UCSD-AML1 (cell line): ENCODE results near the gene MRPL45.

Experiments
- DNase-seq: peaks from one replicate; lab custom pipeline; 2025; ENCODE audit not compliant: unreplicated experiment; lab: John Stamatoyannopoulos, UW

Gene MRPL45

DNA sequence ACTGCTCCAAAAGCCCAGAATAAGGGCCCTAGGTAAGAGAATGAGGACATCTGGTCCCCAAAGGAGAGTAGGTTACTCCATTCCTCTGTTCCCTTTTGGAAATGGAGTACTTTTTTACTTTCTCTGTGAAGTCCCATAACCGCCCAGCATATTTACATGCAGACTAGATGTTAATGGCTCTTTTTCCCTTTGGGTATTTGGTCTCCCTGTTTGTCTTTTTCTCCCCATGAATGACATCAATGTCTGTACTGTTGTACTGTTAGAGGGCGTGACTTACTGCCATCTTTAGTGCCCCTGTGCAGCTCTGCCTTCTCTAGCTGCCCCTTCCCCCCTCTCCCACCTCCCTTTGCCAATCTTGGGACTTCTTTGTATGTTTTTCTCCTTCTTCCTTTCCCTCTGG lies 27.8 kb downstream of the MRPL45 start:
- DNase-seq, result no peak

GRCh38 chr17:38325221-38325851 lies 28.4 kb downstream of the MRPL45 start:
- DNase-seq, result peak; percentile 32

- peak; percentile 78 for DNase-seq
Measured at GRCh38 chr17:38326996-38327792, 30.2 kb downstream of the MRPL45 start.

- no peak for DNase-seq
Measured at GRCh38 chr17:38327936-38328335, 31.0 kb downstream of the MRPL45 start.

- DNase-seq, result no peak
Measured at GRCh38 chr17:38328620-38329019, 31.7 kb downstream of the MRPL45 start.

GRCh38 chr17:38329284-38329683 lies 32.3 kb downstream of the MRPL45 start:
- DNase-seq, result no peak

- no peak for DNase-seq
Measured at GRCh38 chr17:38329808-38330730, 33.1 kb downstream of the MRPL45 start.

GRCh38 chr17:38330941-38331411 lies 34.0 kb downstream of the MRPL45 start:
- DNase-seq, result no peak

GRCh38 chr17:38332735-38333134 lies 35.8 kb downstream of the MRPL45 start:
- DNase-seq, result no peak

DNA sequence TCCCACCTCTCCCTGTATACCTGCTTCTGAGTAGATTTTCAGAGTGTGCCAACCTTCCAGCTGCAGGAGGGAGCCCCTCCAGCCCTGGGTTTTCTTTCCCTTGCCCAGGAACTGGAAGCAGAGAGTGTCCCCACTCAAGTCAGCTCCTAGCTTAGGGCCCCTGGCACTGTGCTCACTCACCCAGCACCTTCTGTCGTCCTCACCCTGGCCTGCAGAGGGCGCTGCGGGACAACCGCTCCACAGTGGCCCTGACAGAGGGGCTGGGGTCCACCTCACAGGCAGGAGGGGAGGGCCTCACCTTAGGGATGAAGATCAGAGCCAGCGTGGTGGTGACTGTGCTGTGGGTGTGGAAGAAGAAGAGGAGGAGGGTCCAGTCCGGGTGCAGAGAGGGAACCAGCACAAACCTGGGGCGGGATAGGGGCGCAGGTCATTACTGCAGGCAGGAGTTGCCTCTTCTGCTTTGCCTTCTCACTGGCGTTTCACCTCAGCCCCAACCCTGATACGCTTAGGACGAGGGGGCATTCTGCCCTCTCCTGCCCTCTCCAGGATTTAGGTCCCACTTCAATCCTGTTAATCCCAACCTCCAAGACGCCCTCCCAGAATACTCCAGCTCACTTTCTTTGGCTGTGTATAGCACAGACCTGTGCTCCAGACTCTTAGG lies 36.8 kb downstream of the MRPL45 start:
- peak; percentile 72 for DNase-seq

DNA sequence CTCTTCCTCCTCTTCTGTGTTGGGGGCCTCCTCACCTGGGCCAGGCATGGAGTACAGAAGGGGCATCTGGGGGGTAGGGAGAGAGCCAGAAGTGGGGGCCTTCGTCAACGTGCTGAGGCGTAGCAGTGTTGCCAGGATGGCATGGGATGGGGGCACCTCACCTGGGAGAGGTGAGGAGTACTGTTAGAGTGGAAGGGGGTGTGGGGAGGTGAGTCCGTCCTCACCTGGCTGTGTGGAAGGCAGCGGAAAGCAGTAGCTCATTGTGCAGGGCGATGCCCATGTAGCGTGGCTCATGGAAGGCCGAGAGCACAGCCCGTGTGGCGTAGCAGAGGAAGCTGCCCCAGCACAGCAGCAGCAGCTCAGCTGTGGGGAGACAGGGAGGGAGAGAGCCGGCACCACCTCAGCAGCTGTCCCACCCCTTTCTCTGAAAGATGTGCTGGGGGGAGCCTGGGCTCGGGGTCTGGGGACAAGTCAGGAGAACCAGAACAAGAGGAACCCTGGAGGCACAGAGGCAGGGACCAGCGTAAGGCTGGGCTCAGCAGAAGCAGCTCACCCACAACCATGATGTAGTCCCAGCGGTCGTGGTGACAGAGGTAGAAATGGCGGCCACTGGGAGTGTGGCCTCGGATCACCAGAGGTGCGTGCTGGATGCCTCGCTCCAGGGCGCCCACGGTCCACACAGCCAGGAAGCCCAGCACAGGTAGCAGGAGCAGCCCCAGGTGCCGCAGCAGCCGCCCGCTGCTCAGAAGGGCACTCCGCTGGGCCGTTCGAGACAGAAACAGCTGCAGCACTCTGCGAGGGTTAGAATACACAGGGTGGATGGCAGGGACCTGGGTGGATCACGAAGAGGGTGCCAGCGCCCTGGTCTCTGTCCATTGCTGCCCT lies 37.8 kb downstream of the MRPL45 start:
- DNase-seq, result no peak

DNA sequence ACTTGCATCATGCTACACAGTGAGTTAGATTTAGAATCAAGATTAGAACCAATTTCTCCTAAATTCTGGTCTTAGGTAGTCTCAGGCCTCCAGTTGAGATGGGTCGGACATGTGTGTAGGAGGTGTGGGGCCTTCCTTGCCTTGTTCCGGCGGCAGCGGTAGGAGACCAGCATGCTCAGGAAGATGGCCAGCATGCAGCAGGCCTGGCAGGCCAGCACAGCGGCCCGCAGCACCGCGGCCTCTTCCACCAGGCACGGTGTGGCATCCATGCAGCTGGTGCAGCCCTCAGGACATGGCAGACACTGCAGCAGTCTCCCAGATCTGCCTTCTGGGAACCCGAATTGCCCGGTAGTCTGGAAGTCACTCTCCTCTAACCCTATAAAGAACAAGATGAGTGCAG lies 39.9 kb downstream of the MRPL45 start:
- DNase-seq, result no peak

DNA sequence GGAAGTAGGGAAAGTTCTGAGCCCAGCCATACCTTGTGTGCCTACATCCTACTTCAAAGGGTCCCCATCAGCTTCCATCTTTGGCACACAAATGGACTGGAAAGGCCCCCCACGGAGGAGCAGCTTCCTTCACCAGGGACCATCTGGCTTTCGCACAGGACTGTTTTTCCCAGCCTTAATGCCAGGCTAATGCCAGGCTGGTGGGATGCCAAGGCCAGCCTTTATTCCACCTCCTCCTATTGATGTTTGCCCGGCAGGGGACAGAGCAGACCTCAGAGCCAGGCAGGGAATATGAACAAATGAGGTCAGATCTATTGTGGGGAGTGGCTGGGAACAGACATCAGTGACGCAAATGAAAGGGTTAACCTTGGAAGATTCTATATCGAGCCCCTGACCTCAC lies 41.1 kb downstream of the MRPL45 start:
- no peak for DNase-seq

DNA sequence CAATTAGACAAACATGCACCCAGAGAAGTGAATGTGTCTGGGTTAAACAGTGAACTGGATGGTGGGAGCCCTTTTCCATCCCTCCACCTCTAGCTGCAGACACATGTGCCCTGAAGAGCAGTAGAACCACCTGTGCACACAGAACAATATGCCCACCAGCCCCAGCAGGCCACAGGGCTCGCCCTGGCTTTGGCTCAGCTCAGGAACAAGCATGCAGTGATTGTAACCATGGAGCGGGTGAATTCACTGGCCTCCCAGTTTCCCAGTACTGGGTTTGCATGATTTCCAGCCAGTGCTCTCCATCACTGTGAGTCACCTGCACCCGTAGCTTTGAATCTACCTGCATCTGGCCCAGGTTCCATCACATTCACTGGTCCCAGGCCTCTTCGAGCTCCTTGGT lies 41.6 kb downstream of the MRPL45 start:
- no peak for DNase-seq

- no peak for DNase-seq
Measured at GRCh38 chr17:38339891-38340290, 42.9 kb downstream of the MRPL45 start.

- peak; percentile 22 for DNase-seq
Measured at GRCh38 chr17:38341035-38341721, 44.2 kb downstream of the MRPL45 start.

- no peak for DNase-seq
Measured at GRCh38 chr17:38342886-38343607, 46.1 kb downstream of the MRPL45 start.

DNA sequence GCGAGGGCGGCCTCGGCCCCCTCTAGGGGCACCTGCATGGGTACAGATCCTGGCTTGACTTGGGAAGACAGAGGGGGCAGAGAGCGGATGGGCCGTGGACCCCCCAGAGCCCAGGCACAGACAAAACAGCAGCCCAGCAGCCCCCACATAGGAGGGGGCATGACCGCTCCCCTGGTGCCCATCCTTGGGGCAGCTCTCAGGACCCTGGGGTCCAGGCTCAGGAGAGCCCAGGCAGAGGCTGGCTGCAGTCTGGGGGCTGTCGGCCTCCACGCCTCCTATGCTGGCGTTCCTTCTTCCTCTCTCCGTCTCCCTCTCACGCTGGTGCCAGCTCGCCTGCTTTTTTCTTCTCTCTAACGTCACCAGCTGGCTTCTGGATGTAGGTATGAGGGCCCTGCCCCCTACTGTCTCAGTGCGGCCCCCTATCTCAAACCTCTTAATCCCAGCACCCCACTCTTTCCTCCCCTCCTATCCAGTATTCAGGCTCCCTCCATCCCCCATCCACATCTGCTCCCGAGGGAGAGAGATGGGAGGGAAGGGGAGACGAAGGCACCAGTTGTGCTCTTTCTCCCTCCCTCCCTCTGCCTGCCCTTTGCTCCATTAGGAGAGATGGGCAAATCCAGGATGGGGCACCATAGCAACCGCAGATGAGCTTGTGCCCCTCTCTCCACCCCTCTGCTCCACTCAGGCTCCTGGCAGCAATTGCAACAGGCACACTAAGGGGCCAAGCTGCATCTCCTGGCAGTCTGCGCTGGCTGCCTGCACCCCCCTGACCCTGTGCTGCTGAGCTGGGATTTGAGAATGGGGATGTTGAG lies 46.8 kb downstream of the MRPL45 start, which contains the start of gene GPR179:
Gene GPR179 (minus strand): TSS at position 349 of the 812 bp plus-strand sequence. CDS start 167 bp downstream, at position 182.
- DNase-seq, result no peak
